Retina (tissue), 1 donor: ENCODE measurements around the gene UGCG.
"Not testable (repeated sequence)": the region's sequence is repeated elsewhere in the genome, so short reads cannot be mapped to it uniquely, and the experiment has no call there.

Source experiments
- DNase-seq: peaks from one replicate; pipeline ENCODE4 v3.0.0-alpha.2; 2016

UGCG gene

GRCh38 chr9:111957856-111958631, 61.4 kb downstream of the UGCG start:
- no peak for DNase-seq

GRCh38 chr9:111959468-111960359, 63.1 kb downstream of the UGCG start:
- no peak for DNase-seq

DNA sequence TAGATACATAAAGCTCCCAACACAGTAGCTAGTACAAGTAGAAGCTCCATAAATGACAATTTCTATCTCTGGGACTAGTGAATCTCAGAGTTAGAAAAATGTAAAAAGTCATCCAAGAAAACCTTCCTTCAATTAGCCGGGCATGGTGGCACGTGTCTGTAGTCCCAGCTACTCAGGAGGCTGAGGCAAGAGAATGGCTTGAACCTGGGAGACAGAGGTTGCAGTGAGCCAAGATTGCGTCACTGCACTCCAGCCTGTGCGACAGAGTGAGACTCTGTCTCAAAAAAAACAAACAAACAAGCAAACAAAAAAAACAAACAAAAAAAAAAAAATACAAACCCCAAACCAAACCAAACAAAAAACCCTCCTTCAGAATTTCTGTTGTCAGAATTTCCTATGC, 63.9 kb downstream of the UGCG start:
- not testable (repeated sequence) for DNase-seq

DNA sequence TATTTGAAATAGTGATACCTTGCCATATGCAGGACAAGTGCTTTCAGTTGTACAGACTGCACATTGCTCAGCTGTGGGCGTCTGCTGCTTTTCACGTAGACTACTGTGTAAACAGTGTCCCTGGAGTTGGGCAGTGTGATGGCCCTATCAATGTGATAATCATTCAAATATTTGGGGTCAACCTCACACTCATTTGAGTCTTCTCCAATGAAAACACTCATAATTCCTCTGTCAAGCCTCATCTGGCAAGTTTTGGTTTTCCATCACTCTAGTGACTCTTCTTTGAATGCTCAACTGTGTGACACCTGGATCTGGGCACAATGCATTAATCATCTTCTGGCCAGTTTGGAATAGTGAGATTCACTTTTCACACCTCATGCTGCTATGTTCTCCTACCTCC, 64.4 kb downstream of the UGCG start:
- no peak for DNase-seq

- no peak for DNase-seq
Observed at GRCh38 chr9:111961575-111961974, 65.0 kb downstream of the UGCG start.

DNA sequence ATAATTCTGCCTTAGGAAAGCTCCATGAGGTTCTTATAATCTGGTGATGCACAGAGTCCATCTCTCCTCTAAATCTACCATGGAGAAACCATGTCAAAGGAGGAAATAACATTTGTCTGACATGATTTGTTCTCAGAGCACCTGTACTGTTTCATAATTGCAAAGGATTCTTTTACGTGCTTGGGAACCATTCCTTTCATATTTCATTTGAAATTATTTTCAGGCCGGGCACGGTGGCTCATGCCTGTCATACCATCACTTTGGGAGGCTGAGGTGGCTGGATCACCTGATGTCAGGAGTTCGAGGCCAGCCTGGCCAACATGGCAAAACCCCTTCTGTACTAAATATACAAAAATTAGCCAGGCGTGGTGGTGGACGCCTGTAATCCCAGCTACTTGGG, 65.4 kb downstream of the UGCG start:
- no peak for DNase-seq

- DNase-seq, result no peak
Observed at GRCh38 chr9:111963995-111964394, 67.4 kb downstream of the UGCG start.

GRCh38 chr9:111965566-111966019, 69.0 kb downstream of the UGCG start:
- DNase-seq, result no peak

- no peak for DNase-seq
Observed at GRCh38 chr9:111966124-111966723, 69.6 kb downstream of the UGCG start.

DNA sequence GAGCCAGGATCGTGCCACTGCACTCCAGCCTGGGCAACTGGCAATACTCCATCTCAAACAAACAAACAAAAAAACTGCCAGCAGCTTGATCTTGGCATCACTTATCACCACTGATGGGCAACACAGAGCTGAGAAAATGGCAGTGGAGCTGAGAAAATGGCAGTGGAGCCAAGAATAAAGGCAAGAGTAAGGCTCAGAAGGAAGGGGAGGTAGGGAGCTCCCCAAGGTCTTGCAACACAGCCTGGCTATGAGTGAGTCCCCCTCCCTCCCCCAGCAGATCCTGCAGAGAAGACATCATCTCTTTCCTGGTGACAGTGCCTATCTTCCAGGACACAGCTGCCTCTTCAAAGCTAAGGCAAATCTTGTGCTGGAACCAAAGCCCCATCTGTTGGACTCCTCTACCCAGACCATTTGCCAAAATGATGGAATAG, 70.3 kb downstream of the UGCG start:
- no peak for DNase-seq

- no peak for DNase-seq
Observed at GRCh38 chr9:111967621-111968020, 71.0 kb downstream of the UGCG start.

DNA sequence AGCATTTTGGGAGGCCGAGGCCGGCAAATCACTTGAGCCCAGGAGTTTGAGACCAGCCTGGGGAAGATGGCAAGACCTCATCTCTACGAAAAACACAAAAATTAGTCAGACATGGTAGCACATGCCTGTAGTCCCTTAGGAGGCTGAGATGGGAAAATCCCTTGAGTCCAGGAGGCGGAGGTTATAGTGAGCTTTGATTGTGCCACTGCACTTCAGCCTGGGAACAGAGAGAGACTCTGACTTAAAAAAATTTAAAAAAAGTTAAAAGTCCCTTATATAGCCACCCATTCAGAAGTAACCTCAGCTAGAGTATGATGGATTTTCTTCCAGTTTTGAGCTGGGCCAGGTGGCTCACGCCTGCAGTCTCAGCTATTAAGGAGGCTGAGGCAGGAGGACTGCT, 72.4 kb downstream of the UGCG start:
- DNase-seq, result no peak

DNA sequence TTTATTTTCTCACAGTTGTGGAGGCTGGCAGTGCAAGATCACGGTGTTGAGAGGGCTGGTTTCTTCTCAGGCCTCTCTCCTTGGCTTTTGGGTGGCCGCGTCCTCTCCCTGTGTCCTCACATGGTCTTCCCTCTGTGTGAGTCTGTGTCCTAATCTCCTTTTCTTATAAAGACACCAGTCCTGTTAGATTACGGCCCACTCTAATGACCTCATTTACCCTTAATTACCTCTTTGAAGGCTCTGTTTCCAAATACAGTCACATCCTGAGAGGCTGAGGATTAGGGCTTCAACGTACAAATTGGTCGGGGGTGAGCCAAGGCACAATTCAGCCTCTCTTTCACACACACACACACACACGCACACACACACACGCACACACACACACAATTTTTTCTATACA, 73.0 kb downstream of the UGCG start:
- DNase-seq, result peak; percentile 29

DNA sequence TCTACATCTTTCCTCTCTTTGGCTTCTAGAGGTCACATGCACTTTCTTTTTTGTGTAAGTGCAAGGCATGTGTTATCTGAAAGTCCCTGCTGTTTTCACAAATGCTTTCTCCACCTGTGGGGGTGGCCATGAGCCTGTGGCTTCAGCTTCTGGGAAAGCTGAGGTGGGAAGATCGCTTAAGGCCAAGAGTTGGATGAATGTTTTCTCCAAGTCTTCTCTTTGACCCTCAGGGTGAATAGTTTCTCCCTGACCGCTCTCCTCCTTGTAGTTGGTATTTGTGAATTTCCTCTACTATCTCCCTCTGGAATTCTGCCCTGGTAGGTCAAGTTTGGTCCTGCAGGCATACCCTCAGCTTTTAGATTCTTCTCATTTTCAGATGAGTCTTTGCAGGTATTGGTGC, 74.2 kb downstream of the UGCG start:
- no peak for DNase-seq

- DNase-seq, result no peak
Observed at GRCh38 chr9:111974092-111974681, 77.6 kb downstream of the UGCG start.

DNA sequence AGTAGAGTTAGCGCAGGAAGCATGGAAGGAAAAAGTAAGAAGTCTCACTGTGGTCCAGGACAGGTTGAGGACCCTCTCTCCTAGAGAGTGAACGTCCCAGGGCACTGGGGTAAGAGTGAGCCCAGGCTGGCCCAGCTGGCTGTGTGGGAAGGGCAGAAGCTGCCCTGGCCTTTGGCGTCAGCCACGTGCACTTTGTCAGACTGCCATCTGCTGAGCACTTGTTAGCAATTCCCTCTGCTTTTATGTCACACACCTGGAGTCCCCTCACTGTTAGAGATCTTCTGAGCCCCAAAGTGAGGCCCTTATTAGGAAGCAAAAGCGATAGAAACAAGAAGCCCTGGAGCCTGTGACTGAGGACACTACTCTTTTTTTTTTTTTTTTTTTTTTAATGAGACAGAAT, 79.1 kb downstream of the UGCG start:
- no peak for DNase-seq

DNA sequence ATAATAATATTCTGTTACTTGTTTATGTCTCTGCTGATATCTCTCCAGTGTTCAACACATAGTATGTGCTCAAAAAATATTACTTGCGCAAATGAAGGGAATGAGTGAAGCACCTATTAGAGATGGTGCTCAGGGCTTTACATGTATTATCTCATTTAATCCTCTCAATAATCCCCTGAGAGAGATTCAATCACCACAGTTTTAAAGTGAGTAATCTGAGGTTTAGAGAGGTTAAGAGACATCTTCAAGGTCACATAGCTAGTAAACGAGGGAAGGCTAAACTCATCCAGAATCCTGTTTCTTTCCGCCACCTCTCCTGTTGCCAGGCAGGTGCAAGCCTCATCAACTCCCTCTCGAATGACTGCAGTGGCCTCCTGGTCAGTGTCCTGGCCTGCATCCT, 82.0 kb downstream of the UGCG start:
- DNase-seq, result no peak

DNA sequence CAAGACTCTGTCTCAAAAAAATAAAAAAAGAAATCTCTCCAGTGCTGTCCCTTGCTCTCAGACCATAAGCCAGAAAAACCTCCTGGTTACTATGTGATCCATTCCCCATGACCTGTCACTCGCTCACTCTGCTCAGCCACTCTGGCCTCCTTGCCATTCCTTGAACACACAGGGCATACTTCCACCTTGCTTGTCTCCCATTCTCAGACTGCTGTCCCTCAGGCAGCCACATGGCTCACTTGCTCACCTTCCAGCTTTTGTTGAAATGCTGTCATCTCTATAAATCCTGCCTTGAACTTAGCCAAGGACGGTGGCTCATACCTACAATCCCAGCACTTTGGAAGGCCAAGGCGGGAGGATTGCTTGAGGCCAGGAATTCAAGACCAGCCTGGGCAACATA, 82.9 kb downstream of the UGCG start:
- no peak for DNase-seq

DNA sequence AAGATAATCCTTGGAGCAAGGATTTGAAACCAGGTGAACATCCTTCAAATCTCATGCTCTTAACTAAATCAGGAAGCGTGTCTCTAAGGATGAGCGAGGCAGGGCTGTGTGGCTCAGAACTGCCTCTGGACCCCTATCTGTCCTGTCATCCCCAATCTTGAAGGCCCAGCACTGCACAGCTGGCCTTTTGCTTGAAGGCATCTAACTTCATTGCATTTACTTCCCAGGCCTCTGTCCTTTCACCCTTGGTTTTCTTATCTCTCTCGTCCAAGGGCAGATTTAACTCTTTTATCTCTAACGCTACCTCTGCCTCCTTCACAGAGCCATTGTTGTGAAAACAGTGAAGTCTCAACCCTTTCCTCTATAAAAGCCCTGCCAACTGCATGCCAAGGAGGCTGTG, 83.8 kb downstream of the UGCG start:
- no peak for DNase-seq

DNA sequence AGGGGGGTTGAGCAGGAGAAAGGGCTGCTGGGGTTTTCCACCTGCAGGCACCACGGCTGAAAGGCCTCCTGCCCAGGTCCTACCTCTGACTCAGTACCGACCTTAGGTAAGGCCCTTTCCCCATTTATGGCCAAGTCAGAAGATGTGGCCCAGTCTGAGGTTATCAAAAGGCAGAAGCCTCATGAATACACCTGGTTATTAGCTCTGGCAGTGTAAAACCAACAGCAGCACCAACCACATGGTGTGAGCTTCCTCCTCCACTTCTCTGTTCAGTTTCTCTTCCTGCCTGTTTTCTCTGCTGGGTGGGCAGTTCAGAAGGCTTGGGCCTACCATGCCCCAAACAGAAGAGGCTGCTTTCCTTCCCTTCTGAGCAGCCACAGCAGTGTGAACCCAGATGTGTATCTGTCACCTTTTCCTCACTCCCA, 86.9 kb downstream of the UGCG start:
- DNase-seq, result no peak

DNA sequence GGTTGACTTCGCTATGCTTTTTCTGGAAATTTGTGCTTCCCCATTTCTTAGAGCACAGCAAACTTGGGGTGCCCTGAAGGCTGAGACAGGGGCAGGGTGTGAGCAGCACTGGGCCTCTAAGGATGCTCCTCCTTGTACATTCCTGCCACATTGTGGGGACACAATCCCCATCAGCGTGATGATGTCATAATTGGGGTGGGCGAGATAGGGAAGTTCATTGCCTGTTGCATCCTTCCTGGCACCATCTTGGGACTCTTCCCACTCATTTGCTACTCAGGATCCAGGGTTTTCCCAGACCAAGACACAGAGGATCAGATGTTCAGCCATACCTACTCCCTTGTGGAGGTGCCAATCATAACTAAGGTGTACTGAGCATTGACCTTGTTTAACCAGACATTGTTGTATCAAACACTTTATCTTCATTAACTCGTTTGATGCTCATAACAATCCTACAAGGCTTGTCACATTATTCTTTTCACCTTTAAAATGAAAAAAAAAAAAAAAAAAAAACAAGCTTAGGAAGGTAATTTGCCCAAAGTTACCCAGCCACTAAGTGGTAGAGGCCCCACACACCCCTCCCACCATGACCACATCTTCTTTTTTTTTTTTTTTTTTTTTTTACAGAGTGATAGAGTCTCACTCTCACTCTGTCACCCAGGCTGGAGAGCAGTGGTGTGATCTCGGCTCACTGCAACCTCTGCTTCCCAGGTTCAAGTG, 87.6 kb downstream of the UGCG start:
- DNase-seq, result no peak
